ENCODE results near the gene GLP1R.

The GLP1R gene

GRCh38 chr6:39063526-39063925, 14.9 kb downstream of the GLP1R start:
- DNase-seq = no peak

GRCh38 chr6:39065561-39065960, 17.0 kb downstream of the GLP1R start:
- no peak for DNase-seq

GRCh38 chr6:39068391-39068790, 19.8 kb downstream of the GLP1R start:
- DNase-seq = no peak

GRCh38 chr6:39072830-39073229, 24.2 kb downstream of the GLP1R start:
- DNase-seq = no peak

- no peak for DNase-seq
Measured at GRCh38 chr6:39073471-39074355, 25.1 kb downstream of the GLP1R start.

- no peak for DNase-seq
Measured at GRCh38 chr6:39074486-39074885, 25.9 kb downstream of the GLP1R start.

- DNase-seq = no peak
Measured at GRCh38 chr6:39075010-39075686, 26.6 kb downstream of the GLP1R start.

- DNase-seq = no peak
Measured at GRCh38 chr6:39075807-39076622, 27.4 kb downstream of the GLP1R start.

GRCh38 chr6:39076623-39077535, 28.3 kb downstream of the GLP1R start:
- no peak for DNase-seq

- no peak for DNase-seq
Measured at GRCh38 chr6:39077882-39078594, 29.5 kb downstream of the GLP1R start.

GRCh38 chr6:39078695-39079094, 30.1 kb downstream of the GLP1R start:
- DNase-seq = no peak

GRCh38 chr6:39079197-39080125, 30.9 kb downstream of the GLP1R start:
- DNase-seq = no peak

- no peak for DNase-seq
Measured at GRCh38 chr6:39080246-39080875, 31.8 kb downstream of the GLP1R start.

- no peak for DNase-seq
Measured at GRCh38 chr6:39082310-39082709, 33.7 kb downstream of the GLP1R start.

GRCh38 chr6:39083231-39083634, 34.7 kb downstream of the GLP1R start:
- peak; percentile 81 for DNase-seq

GRCh38 chr6:39084506-39084905, 35.9 kb downstream of the GLP1R start:
- DNase-seq = no peak

GRCh38 chr6:39085129-39085797, 36.7 kb downstream of the GLP1R start:
- no peak for DNase-seq

GRCh38 chr6:39086294-39086693, 37.7 kb downstream of the GLP1R start:
- DNase-seq = no peak

GRCh38 chr6:39086711-39087110, 38.1 kb downstream of the GLP1R start:
- DNase-seq = no peak
